ENCODE data around the gene ZC3HAV1.
A peak's percentile ranks its signal among the peaks of the same experiment; 100 is the strongest.
"Not testable (repeated sequence)": the region's sequence is repeated elsewhere in the genome, so short reads cannot be mapped to it uniquely, and the experiment has no call there.

The ZC3HAV1 gene

GRCh38 chr7:139109188-139109982, at the start of gene ZC3HAV1:
Gene ZC3HAV1 (minus strand): TSS chr7:139109720. CDS start chr7:139109331, 389 bp downstream.
- DNase-seq, result peak; percentile 36 to 46

GRCh38 chr7:139153832-139154231, 44.3 kb upstream of the ZC3HAV1 start:
- no peak for DNase-seq

- no peak for DNase-seq
Observed at GRCh38 chr7:139152149-139152548, 42.6 kb upstream of the ZC3HAV1 start.

- DNase-seq, result no peak
Observed at GRCh38 chr7:139139150-139139549, 29.6 kb upstream of the ZC3HAV1 start.

GRCh38 chr7:139133335-139134139, 24.0 kb upstream of the ZC3HAV1 start:
- peak; percentile 81 to 83 for DNase-seq

- DNase-seq, result no peak
Observed at GRCh38 chr7:139132887-139133286, 23.4 kb upstream of the ZC3HAV1 start.

GRCh38 chr7:139131601-139132041, 22.1 kb upstream of the ZC3HAV1 start:
- no peak for DNase-seq

- not testable (repeated sequence) for DNase-seq
Observed at GRCh38 chr7:139129814-139130213, 20.3 kb upstream of the ZC3HAV1 start.

- no peak for DNase-seq
Observed at GRCh38 chr7:139127648-139128047, 18.1 kb upstream of the ZC3HAV1 start.

- DNase-seq, result no peak
Observed at GRCh38 chr7:139125657-139126056, 16.1 kb upstream of the ZC3HAV1 start.

- DNase-seq, result not testable (repeated sequence)
Observed at GRCh38 chr7:139124995-139125394, 15.5 kb upstream of the ZC3HAV1 start.

GRCh38 chr7:139124084-139124914, 14.8 kb upstream of the ZC3HAV1 start:
- no peak for DNase-seq

GRCh38 chr7:139119486-139119849, 9.9 kb upstream of the ZC3HAV1 start:
- no peak for DNase-seq

GRCh38 chr7:139118805-139119485, 9.4 kb upstream of the ZC3HAV1 start:
- no peak for DNase-seq

- DNase-seq, result no peak
Observed at GRCh38 chr7:139118234-139118804, 8.8 kb upstream of the ZC3HAV1 start.

- no peak for DNase-seq
Observed at GRCh38 chr7:139117599-139118233, 8.2 kb upstream of the ZC3HAV1 start.

- DNase-seq, result no peak
Observed at GRCh38 chr7:139116999-139117398, 7.5 kb upstream of the ZC3HAV1 start.

- DNase-seq, result no peak
Observed at GRCh38 chr7:139115104-139115503, 5.6 kb upstream of the ZC3HAV1 start.

- no peak for DNase-seq
Observed at GRCh38 chr7:139114585-139114984, 5.1 kb upstream of the ZC3HAV1 start.

GRCh38 chr7:139114018-139114417, 4.5 kb upstream of the ZC3HAV1 start:
- DNase-seq, result no peak

GRCh38 chr7:139112741-139113250, 3.3 kb upstream of the ZC3HAV1 start:
- DNase-seq, result no peak

Data from hippocampal formation (tissue), 2 donors.